Stimulated activated CD4-positive, alpha-beta T cell treated with anti-CD3 and anti-CD28 coated beads, Interleukin-12 subunit alpha, Interleukin-12 subunit beta, amount 100 ng/mL, for 24 hours (primary cell): ENCODE measurements around the gene MYLK2.

ENCODE experiments used
- DNase-seq, 2 experiments: peaks; one replicate each; pipeline ENCODE4 v3.0.0-alpha.2; 2020; ENCODE audit warnings: low read depth in 2 of 2

Gene MYLK2

GRCh38 chr20:31856516-31856915 lies 37.4 kb downstream of the MYLK2 start:
- DNase-seq = no peak

GRCh38 chr20:31857861-31858759 lies 39.0 kb downstream of the MYLK2 start:
- no peak for DNase-seq

- no peak for DNase-seq
Observed at GRCh38 chr20:31858760-31859083, 39.6 kb downstream of the MYLK2 start.

- DNase-seq = no peak
Observed at GRCh38 chr20:31859266-31859997, 40.3 kb downstream of the MYLK2 start.

GRCh38 chr20:31859998-31860380 lies 40.8 kb downstream of the MYLK2 start:
- no peak for DNase-seq

GRCh38 chr20:31860390-31861134 lies 41.4 kb downstream of the MYLK2 start:
- DNase-seq = no peak

- DNase-seq = no peak
Observed at GRCh38 chr20:31861135-31861384, 41.9 kb downstream of the MYLK2 start.

- DNase-seq = peak; percentile 39 to 50
Observed at GRCh38 chr20:31861385-31862156, 42.4 kb downstream of the MYLK2 start.

GRCh38 chr20:31862157-31862470 lies 43.0 kb downstream of the MYLK2 start:
- no peak for DNase-seq

GRCh38 chr20:31862506-31862905 lies 43.4 kb downstream of the MYLK2 start:
- no peak for DNase-seq

- no peak for DNase-seq
Observed at GRCh38 chr20:31863296-31864085, 44.3 kb downstream of the MYLK2 start.

GRCh38 chr20:31864521-31865400 lies 45.6 kb downstream of the MYLK2 start:
- no peak for DNase-seq

GRCh38 chr20:31866221-31866620 lies 47.1 kb downstream of the MYLK2 start:
- no peak for DNase-seq

- no peak for DNase-seq
Observed at GRCh38 chr20:31868853-31869672, 49.9 kb downstream of the MYLK2 start.

GRCh38 chr20:31869673-31869941 lies 50.5 kb downstream of the MYLK2 start:
- no peak for DNase-seq

GRCh38 chr20:31869942-31870725 lies 51.0 kb downstream of the MYLK2 start, which contains the start of the genes DUSP15 and TTLL9:
TSS of gene DUSP15 (minus strand) at chr20:31870527. CDS start at chr20:31870337, 190 bp downstream.
TSS of gene TTLL9 (plus strand) at chr20:31870634. CDS start at chr20:31871127, 493 bp downstream.
- no peak for DNase-seq

- DNase-seq = no peak
Observed at GRCh38 chr20:31870726-31871617, 51.8 kb downstream of the MYLK2 start.

- DNase-seq = no peak
Observed at GRCh38 chr20:31871618-31871954, 52.4 kb downstream of the MYLK2 start.
